HCT116 (cell line): ENCODE measurements around the gene ACE. TPM values are rescaled to one million over a fixed set of nuclear protein-coding genes. Genes with fewer than 3 reads are reported as not detected.
A peak's percentile ranks its signal among the peaks of the same experiment; 100 is the strongest.

Experiments used
- ATAC-seq: fragments of 200-7000 bp; cut with Tn5 transposase; 2 replicates; pipeline ENCODE4 v1.9.1; 2020; ENCODE audit warnings: mild to moderate bottlenecking, moderate library complexity
- BruUV-seq: library from RNA; stranded (reverse); fragments of 400-500 nt; replicated peaks from 2 replicates; lab custom pipeline; 2021; lab: Mats Ljungman, UMichigan
- CTCF ChIA-PET: fragments of 300-600 bp; sonication (Branson Sonifier 250); formaldehyde crosslinking; loops from one replicate; lab custom pipeline; 2021; ENCODE audit warnings: antibody characterized with exemption; lab: Charles Lee
- POLR2A ChIA-PET: fragments of 300-600, 350-600 bp; sonication (Branson Sonifier 250); formaldehyde crosslinking; loops from one replicate; lab custom pipeline; 2021; ENCODE audit warnings: antibody characterized with exemption; lab: Charles Lee
- RAD21 ChIA-PET, 2 experiments: fragments of 300-600 bp; sonication (Branson Sonifier 250); formaldehyde crosslinking; loops; one replicate each; lab custom pipeline; 2023; ENCODE audit warnings: low total read pairs in 2 of 2; ENCODE audit not compliant: uncharacterized antibody in 2 of 2, unreplicated experiment in 2 of 2, low non-redundant PET in 1 of 2; lab: Charles Lee
- DNase-seq: peaks from one replicate; pipeline ENCODE4 v3.0.0-alpha.2; 2010; ENCODE audit warnings: low read depth, low spot score
- H2AFZ ChIP-seq: fragments of 200-600 bp; shearing (Covaris generic), sonication (generic); 2 replicates; pipeline ENCODE4 v1.6.1; 2017; ENCODE audit warnings: low read depth, mixed run types, mixed read lengths, antibody characterized with exemption, low read length; ENCODE audit not compliant: poor library complexity, severe bottlenecking
- H3K27ac ChIP-seq: 2 replicates; pipeline ENCODE4 v1.5.1; 2012; ENCODE audit warnings: low read depth, low read length
- H3K27me3 ChIP-seq: fragments of 200-600 bp; sonication (generic); 2 replicates; pipeline ENCODE4 v1.6.1; 2016; ENCODE audit warnings: mixed run types, low read length, mixed read lengths; ENCODE audit not compliant: insufficient read depth
- H3K36me3 ChIP-seq, 2 experiments: fragments of 200-500 bp in 1 of 2; fragments of 200-600 bp in 1 of 2; sonication (Bioruptor generic) in 1 of 2; sonication (generic) in 1 of 2; 2 replicates each; pipeline versions ENCODE4 v1.5.1 to v1.6.1; 2014 to 2016; ENCODE audit warnings: low read length in 2 of 2, inconsistent platforms in 1 of 2, mixed read lengths in 1 of 2, mixed run types in 1 of 2; ENCODE audit not compliant: insufficient read depth in 2 of 2, control insufficient read depth in 1 of 2
- H3K4me1 ChIP-seq, 2 experiments: fragments of 200-600 bp in 1 of 2; sonication (generic) in 1 of 2; 2 replicates each; pipeline versions ENCODE4 v1.5.1 to v1.6.1; 2012 to 2017; ENCODE audit warnings: low read length in 2 of 2, inconsistent platforms in 1 of 2, mild to moderate bottlenecking in 1 of 2, mixed read lengths in 1 of 2, mixed run types in 1 of 2, moderate library complexity in 1 of 2; ENCODE audit not compliant: insufficient read depth in 2 of 2, control insufficient read depth in 1 of 2
- H3K4me2 ChIP-seq: fragments of 200-600 bp; sonication (generic); 2 replicates; pipeline ENCODE4 v1.6.1; 2017; ENCODE audit warnings: mixed run types, low read length, mixed read lengths
- H3K4me3 ChIP-seq, 2 experiments: fragments of 200-600 bp in 1 of 2; sonication (generic) in 1 of 2; replicated peaks in 1 of 2; 2 replicates each; pipeline ENCODE4 v1.5.1; 2011 to 2016; ENCODE audit warnings: low read length in 2 of 2, control low read depth in 1 of 2, low read depth in 1 of 2, mild to moderate bottlenecking in 1 of 2, mixed read lengths in 1 of 2, mixed run types in 1 of 2
- H3K79me2 ChIP-seq: fragments of 200-600 bp; sonication (generic); 2 replicates; pipeline ENCODE4 v1.6.1; 2017; ENCODE audit warnings: mild to moderate bottlenecking, mixed run types, low read length, moderate library complexity, mixed read lengths; ENCODE audit not compliant: insufficient read depth
- H3K9ac ChIP-seq: fragments of 200-600 bp; sonication (generic); 2 replicates; pipeline ENCODE4 v1.6.1; 2016; ENCODE audit warnings: low read length, mixed read lengths
- H3K9me2 ChIP-seq: fragments of 200-600 bp; sonication (generic), shearing (Covaris generic); 2 replicates; pipeline ENCODE4 v1.6.1; 2017; ENCODE audit warnings: mixed run types, mild to moderate bottlenecking, moderate library complexity; ENCODE audit not compliant: insufficient read depth
- H3K9me3 ChIP-seq, 2 experiments: fragments of 200-500 bp in 1 of 2; fragments of 200-600 bp in 1 of 2; sonication (Bioruptor generic) in 1 of 2; sonication (generic) in 1 of 2; 2 replicates each; pipeline ENCODE4 v1.6.1; 2014 to 2017; ENCODE audit warnings: low read length in 2 of 2, mixed read lengths in 2 of 2, inconsistent platforms in 1 of 2, low read depth in 1 of 2, mild to moderate bottlenecking in 1 of 2, mixed run types in 1 of 2, moderate library complexity in 1 of 2; ENCODE audit not compliant: control insufficient read depth in 1 of 2, insufficient read depth in 1 of 2
- H4K20me1 ChIP-seq: fragments of 200-600 bp; sonication (generic), shearing (Covaris generic); 2 replicates; pipeline ENCODE4 v1.6.1; 2017; ENCODE audit warnings: mixed run types, mild to moderate bottlenecking, moderate library complexity; ENCODE audit not compliant: insufficient read depth
- CBX3 ChIP-seq: IDR thresholded peaks from 2 replicates; pipeline ENCODE4 v1.6.1; 2012; ENCODE audit warnings: low read depth
- CEBPB ChIP-seq: IDR thresholded peaks from 2 replicates; pipeline ENCODE4 v1.6.1; 2012; ENCODE audit warnings: low read depth
- CTCF ChIP-seq, 3 experiments: fragments of 200-600 bp in 1 of 3; sonication (generic) in 1 of 3; IDR thresholded peaks in 2 of 3; conservative IDR thresholded peaks in 1 of 3; 2 replicates each; pipeline ENCODE4 v1.5.1; 2012 to 2017; ENCODE audit warnings: low read depth in 2 of 3, low read length in 2 of 3, antibody characterized with exemption in 1 of 3, borderline replicate concordance in 1 of 3, control low read depth in 1 of 3, mild to moderate bottlenecking in 1 of 3, mixed read lengths in 1 of 3, mixed run types in 1 of 3, moderate library complexity in 1 of 3; ENCODE audit not compliant: insufficient read depth in 1 of 3
- EGR1 ChIP-seq: IDR thresholded peaks from 2 replicates; pipeline ENCODE4 v1.6.1; 2012; ENCODE audit warnings: low read depth
- EZH2 ChIP-seq: fragments of 200-600 bp; sonication (generic); IDR thresholded peaks from 2 replicates; pipeline ENCODE4 v1.6.1; 2017; ENCODE audit warnings: antibody characterized with exemption, mixed run types
- EZH2phosphoT487 ChIP-seq: fragments of 200-600 bp; IDR thresholded peaks from 2 replicates; pipeline ENCODE4 v1.6.1; 2018; ENCODE audit warnings: antibody characterized with exemption, borderline replicate concordance
- JUND ChIP-seq: IDR thresholded peaks from 2 replicates; pipeline ENCODE4 v1.6.1; 2012
- MAX ChIP-seq: IDR thresholded peaks from 2 replicates; pipeline ENCODE4 v1.6.1; 2012
- POLR2AphosphoS5 ChIP-seq: IDR thresholded peaks from 2 replicates; pipeline ENCODE4 v1.6.1; 2011; ENCODE audit warnings: mild to moderate bottlenecking, low read depth, low read length, moderate library complexity
- RAD21 ChIP-seq: IDR thresholded peaks from 2 replicates; pipeline ENCODE4 v1.6.1; 2012; ENCODE audit warnings: low read depth, mild to moderate bottlenecking
- SP1 ChIP-seq: IDR thresholded peaks from 2 replicates; pipeline ENCODE4 v1.6.1; 2012; ENCODE audit warnings: low read depth
- TCF7L2 ChIP-seq: IDR thresholded peaks from 2 replicates; pipeline ENCODE4 v1.7.0; 2011; ENCODE audit warnings: borderline replicate concordance, inconsistent platforms; ENCODE audit not compliant: insufficient read depth, insufficient read length; ENCODE audit errors: extremely low read depth
- ZFX ChIP-seq: fragments of 450-650 bp; IDR thresholded peaks from 2 replicates; pipeline ENCODE4 v1.6.1; 2017
- ZNF274 ChIP-seq: fragments of 200-500 bp; sonication (Bioruptor generic); IDR thresholded peaks from 2 replicates; pipeline ENCODE4 v1.6.1; 2014; ENCODE audit warnings: mild to moderate bottlenecking, low read depth, low read length, inconsistent platforms
- intact Hi-C: fragments of 100-400 bp; cut with micrococcal nuclease; formaldehyde crosslinking; loops from 2 replicates; pipeline ENCODE4 v1.10.0; 2022
- total RNA-seq: library from RNA; stranded (reverse); gene quantifications from one replicate; pipeline ENCODE4 v1.2.1, GENCODE V29; 2021; ENCODE audit not compliant: unreplicated experiment

The ACE gene
- total RNA-seq, 1 experiment from 2014 or later, result 7.7 TPM

GRCh38 chr17:63519972-63520882 is 43.4 kb downstream of the ACE start:
- Histone ChIP-seq H3K36me3 (no peaks in the 10 kb centered on the region), H4K20me1 (no peaks in the 10 kb centered on the region), H3K27ac (no peak overlapping the region; the same call in 1 of the 2 replicates), H3K4me1 (peaks cover 16 to 26% of the 10 kb centered on the region in 2 experiments), H3K9me3 (no peaks in the 10 kb centered on the region), H3K79me2 (no peaks in the 10 kb centered on the region), H3K4me3 (no peak overlapping the region), H3K9ac (no peak overlapping the region), H3K9me2 (no peaks in the 10 kb centered on the region), H3K4me2 (peak overlapping the region; percentile 36; the same call in 1 of the 2 replicates), H2AFZ (no peak overlapping the region), H3K27me3 (peaks cover 7% of the 10 kb centered on the region; the same call in 1 of the 2 replicates)
- ChIA-PET POLR2A (no interaction called here), CTCF (no interaction called here), RAD21 (no interaction called here)
- TF ChIP-seq CEBPB, result no peak
- TF ChIP-seq TCF7L2, result no peak
- no peak for TF ChIP-seq MAX
- no peak for TF ChIP-seq ZFX
- TF ChIP-seq JUND, result no peak
- intact Hi-C loops, result no loop called here
- no TSS peak for BruUV-seq
- ATAC-seq, result no peak
- no peak for DNase-seq

GRCh38 chr17:63523253-63523855 is 46.5 kb downstream of the ACE start, which contains the start of gene KCNH6:
KCNH6 (plus strand) TSS chr17:63523358; CDS start chr17:63523414, 56 bp downstream.
- POLR2A ChIA-PET, result no interaction called here
- peaks cover 30% of the 10 kb centered on the region for H3K27me3 ChIP-seq
- CTCF ChIA-PET, result interaction anchor here (0.6 to 1.0 kb wide), 2 partner anchors 89 to 98 kb away, joined by 3 read pairs; no protein-coding TSS in a partner anchor
- no peak within 1 kb of the TSS for H2AFZ ChIP-seq
- no peaks in the 10 kb centered on the region for H3K9me2 ChIP-seq
- no TSS peak for BruUV-seq
- DNase-seq, result no peak
- H3K9ac ChIP-seq, result no peak within 1 kb of the TSS
- RAD21 ChIA-PET, result no interaction called here
- H3K4me2 ChIP-seq, result 0 out of 2 replicates have a peak within 1 kb of the TSS, but pooled peaks have one; percentile 4
- no peak within 1 kb of the TSS for H3K4me3 ChIP-seq
- no peaks in the 10 kb centered on the region for H3K79me2 ChIP-seq
- H3K27ac ChIP-seq, result no peak within 1 kb of the TSS
- no peaks in the 10 kb centered on the region for H3K9me3 ChIP-seq
- intact Hi-C loops, result no loop called here
- no peaks in the 10 kb centered on the region for H3K36me3 ChIP-seq
- peak; percentile 5; the same call in 1 of the 2 replicates for ATAC-seq
- peaks cover 3 to 8% of the 10 kb centered on the region in 2 experiments; a peak in 3 of 4 replicates for H3K4me1 ChIP-seq
- no peaks in the 10 kb centered on the region for H4K20me1 ChIP-seq
- TF ChIP-seq SP1, result no peak
- TF ChIP-seq MAX, result no peak
- TF ChIP-seq CTCF (IDR thresholded peaks at IDR 0.05 in 2 of 3, conservative IDR thresholded peaks at IDR 0.05 in 1 of 3; ENCODE audit: borderline replicate concordance in 1 of 3, insufficient read depth in 1 of 3, low read depth in 2 of 3, low read length in 2 of 3), result no peak
- TF ChIP-seq ZFX, result no peak
- TF ChIP-seq EGR1, result no peak
- no peak for TF ChIP-seq EZH2phosphoT487
- no peak for TF ChIP-seq RAD21
- no peak for TF ChIP-seq EZH2
- TF ChIP-seq ZNF274, result no peak
- no peak for TF ChIP-seq CBX3
- TF ChIP-seq POLR2AphosphoS5, result no peak
